Stimulated activated CD8-positive, alpha-beta memory T cell treated with anti-CD3 and anti-CD28 coated beads, Interleukin-2, amount 100 ng/mL, for 1 hour (primary cell): Measurements from ENCODE around the gene FAM50B.

ENCODE experiments used
- DNase-seq, 2 donors: peaks; one replicate each; pipeline ENCODE4 v3.0.0-alpha.2; 2020; ENCODE audit warnings: low read depth in 2 of 2

The FAM50B gene

DNA sequence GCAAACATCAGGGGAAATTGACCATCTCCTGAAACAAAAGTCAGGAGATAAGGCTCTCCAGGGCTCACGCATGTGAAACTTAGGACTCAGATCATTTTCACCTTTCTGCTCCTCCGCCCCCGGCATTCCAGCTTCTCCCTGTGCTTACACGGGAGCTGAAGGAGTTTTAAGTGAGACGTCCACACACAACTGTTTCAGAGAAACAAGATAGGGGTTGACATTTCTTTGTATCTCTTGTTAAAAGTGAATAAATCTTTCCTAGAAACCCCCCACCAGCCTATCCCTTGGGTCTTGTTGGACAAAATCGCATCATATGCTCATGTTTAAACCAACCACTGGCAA lies 46.1 kb downstream of the FAM50B start:
- DNase-seq: no peak

DNA sequence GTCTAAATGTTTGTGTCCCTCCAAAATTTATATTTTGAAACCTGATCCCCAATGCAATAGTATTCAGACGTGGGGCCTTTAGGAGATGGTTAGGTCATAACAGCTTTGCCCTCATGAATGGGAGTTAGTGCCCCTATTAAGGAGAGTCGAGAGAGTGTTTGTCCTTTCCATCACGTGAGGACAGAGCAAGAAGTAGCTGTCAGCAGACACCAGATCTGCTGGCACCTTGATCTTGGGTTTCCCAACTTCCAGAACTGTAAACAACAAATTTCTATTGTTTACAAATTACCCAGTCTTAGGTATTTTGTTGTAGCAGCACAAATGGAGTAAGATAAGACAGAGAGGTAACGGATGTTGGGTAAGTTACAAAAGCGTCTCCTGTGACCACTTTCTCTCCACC lies 46.6 kb downstream of the FAM50B start:
- DNase-seq: no peak

DNA sequence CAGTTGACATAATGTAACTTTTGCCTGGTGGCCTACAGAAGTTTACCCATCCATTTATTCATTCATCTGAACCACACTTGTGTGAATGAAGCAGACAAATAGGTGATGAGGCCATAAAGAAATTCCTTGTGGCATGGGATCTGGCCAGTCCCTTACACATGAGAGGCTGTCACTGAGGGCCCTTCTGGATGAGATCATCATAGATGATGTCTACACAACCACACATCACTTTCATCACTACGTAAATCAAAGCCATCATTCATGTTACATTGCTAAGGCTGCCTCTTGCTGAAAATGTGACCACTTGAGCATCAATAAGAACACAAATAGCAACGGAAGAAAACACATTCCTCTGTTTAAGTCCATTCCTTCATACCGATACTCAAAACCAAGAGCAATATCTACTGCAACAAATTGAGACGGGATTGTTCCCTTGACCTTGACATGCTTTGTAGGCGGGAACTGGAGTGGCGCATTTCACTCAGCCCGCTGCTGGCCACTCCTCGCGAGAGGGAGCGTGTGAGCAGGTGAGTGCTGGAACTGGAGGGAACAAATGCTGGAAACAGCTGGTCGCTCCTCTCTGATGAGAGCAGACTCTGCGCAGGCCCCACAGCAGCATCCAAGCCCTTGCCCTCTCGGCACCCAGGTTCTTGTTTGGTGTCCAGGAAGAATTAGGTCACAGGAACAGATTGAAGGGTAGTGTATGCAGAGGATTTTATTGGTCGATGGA lies 49.3 kb downstream of the FAM50B start:
- DNase-seq: no peak

DNA sequence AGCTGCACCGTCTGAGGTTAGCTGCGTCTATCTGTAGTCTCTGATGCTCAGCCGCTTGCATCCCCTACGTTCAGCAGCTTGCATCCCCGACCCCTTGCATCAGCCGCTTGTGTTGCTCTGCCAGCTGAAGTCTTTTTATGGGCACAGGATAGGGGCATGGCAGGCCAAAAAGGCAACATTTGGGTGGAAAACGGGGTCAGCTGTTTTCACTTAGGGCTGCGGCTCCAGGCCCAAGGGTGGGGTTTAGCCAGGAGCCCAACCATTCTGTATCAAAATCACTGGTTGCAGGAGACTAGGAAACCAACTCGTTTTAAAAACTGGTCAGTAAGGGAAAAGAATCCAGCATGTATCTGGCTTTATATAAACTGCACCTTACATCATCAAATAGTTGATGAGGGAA lies 49.9 kb downstream of the FAM50B start:
- no peak for DNase-seq

DNA sequence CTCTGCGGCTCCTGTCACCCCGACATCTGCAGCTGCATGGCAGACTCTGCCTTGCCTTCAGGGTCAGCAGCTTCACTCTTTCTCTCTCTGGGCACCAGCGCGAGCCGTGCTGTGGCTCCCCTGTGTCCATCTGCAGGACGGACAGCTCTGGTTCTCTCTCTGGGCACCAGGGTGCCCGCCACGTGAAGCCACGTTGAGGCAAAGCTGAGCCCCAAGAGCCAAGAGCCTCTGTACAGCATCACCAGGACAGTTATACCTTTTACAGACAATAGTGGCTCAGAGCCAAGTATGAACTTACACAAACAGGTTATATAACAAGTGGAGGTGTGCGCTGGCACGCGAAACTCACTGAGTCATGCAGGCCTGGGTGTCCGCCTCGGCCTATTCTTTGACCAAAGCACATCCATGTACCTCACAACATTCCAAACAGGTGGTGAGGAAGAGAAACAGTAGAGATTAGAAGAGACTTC lies 50.8 kb downstream of the FAM50B start:
- no peak for DNase-seq
